Duodenal mucosa (tissue), 2 donors: ENCODE results near the gene RESF1.
A peak's percentile ranks its signal among the peaks of the same experiment; 100 is the strongest.

Source experiments
- H3K27ac ChIP-seq: one replicate; pipeline ENCODE4 v1.7.0; 2013; ENCODE audit warnings: low read depth, low read length
- H3K27me3 ChIP-seq, 2 donors: one replicate each; pipeline ENCODE4 v1.7.0; 2013; ENCODE audit warnings: low read length in 2 of 2, control low read depth in 1 of 2; ENCODE audit not compliant: insufficient read depth in 2 of 2, control insufficient read depth in 1 of 2
- H3K36me3 ChIP-seq, 2 donors: one replicate each; pipeline ENCODE4 v1.7.0; 2013; ENCODE audit warnings: low read length in 2 of 2, control low read depth in 1 of 2; ENCODE audit not compliant: insufficient read depth in 2 of 2, control insufficient read depth in 1 of 2
- H3K4me1 ChIP-seq, 2 donors: one replicate each; pipeline ENCODE4 v1.7.0; 2013; ENCODE audit warnings: low read length in 2 of 2, control low read depth in 1 of 2; ENCODE audit not compliant: insufficient read depth in 2 of 2, control insufficient read depth in 1 of 2
- H3K4me3 ChIP-seq, 2 donors: one replicate each; pipeline ENCODE4 v1.7.0; 2013; ENCODE audit warnings: low read length in 2 of 2, low read depth in 1 of 2
- H3K9ac ChIP-seq, 2 donors: one replicate each; pipeline ENCODE4 v1.7.0; 2013; ENCODE audit warnings: low read length in 2 of 2, low read depth in 1 of 2
- H3K9me3 ChIP-seq, 2 donors: one replicate each; pipeline ENCODE4 v1.7.0; 2013; ENCODE audit warnings: low read length in 2 of 2, control low read depth in 1 of 2; ENCODE audit not compliant: control insufficient read depth in 1 of 2

RESF1 gene, protein sequence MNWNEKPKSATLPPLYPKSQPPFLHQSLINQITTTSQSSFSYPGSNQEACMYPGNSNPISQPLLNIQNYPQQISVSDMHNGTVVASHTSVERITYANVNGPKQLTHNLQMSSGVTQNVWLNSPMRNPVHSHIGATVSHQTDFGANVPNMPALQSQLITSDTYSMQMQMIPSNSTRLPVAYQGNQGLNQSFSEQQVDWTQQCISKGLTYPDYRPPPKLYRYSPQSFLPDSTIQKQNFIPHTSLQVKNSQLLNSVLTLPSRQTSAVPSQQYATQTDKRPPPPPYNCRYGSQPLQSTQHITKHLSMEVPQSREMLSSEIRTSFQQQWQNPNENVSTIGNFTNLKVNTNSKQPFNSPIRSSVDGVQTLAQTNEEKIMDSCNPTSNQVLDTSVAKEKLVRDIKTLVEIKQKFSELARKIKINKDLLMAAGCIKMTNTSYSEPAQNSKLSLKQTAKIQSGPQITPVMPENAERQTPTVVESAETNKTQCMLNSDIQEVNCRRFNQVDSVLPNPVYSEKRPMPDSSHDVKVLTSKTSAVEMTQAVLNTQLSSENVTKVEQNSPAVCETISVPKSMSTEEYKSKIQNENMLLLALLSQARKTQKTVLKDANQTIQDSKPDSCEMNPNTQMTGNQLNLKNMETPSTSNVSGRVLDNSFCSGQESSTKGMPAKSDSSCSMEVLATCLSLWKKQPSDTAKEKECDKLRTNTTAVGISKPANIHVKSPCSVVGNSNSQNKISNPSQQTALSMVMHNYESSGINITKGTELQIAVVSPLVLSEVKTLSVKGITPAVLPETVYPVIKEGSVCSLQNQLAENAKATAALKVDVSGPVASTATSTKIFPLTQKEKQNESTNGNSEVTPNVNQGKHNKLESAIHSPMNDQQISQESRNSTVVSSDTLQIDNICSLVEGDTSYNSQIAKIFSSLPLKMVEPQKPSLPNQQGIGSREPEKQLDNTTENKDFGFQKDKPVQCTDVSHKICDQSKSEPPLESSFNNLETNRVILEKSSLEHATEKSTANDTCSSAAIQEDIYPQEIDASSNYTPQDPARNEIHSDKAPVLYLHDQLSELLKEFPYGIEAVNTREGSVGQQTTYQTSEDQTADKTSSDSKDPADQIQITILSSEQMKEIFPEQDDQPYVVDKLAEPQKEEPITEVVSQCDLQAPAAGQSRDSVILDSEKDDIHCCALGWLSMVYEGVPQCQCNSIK (N-terminal part only)

GRCh38 chr12:31959161-31959700 lies at the start of gene RESF1:
RESF1 (plus strand) TSS chr12:31959415; CDS start chr12:31980956, 21,541 bp downstream.
- Histone ChIP-seq H3K36me3 (peaks cover 3 to 16% of the 10 kb centered on the region in 2 donors), H3K4me1 (peaks cover 23 to 26% of the 10 kb centered on the region in 2 donors), H3K27me3 (no peaks in the 10 kb centered on the region), H3K9me3 (no peaks in the 10 kb centered on the region), H3K9ac (peak within 1 kb of the TSS; percentile 82 to 84), H3K27ac (peak within 1 kb of the TSS; percentile 81), H3K4me3 (peak within 1 kb of the TSS; percentile 87 to 97)

- Histone ChIP-seq H3K4me3 (no peak overlapping the region), H3K27ac (no peak overlapping the region), H3K36me3 (no peaks in the 10 kb centered on the region), H3K27me3 (no peaks in the 10 kb centered on the region), H3K9me3 (peaks cover 5 to 9% of the 10 kb centered on the region in 2 donors), H3K4me1 (no peaks in the 10 kb centered on the region), H3K9ac (no peak overlapping the region)
These were observed 44.3 kb upstream of the RESF1 start for GRCh38 chr12:31914927-31915326.

- Histone ChIP-seq H3K4me3 (no peak overlapping the region), H3K9me3 (peaks cover 5 to 9% of the 10 kb centered on the region in 2 donors), H3K27ac (no peak overlapping the region), H3K27me3 (no peaks in the 10 kb centered on the region), H3K4me1 (no peaks in the 10 kb centered on the region), H3K36me3 (no peaks in the 10 kb centered on the region), H3K9ac (no peak overlapping the region)
These were observed 43.8 kb upstream of the RESF1 start for GRCh38 chr12:31915446-31915845.

- Histone ChIP-seq H3K4me3 (peak overlapping the region in 1 of 2 donors; percentile 3), H3K4me1 (no peaks in the 10 kb centered on the region), H3K27ac (no peak overlapping the region), H3K9me3 (peaks cover 14 to 16% of the 10 kb centered on the region in 2 donors), H3K27me3 (no peaks in the 10 kb centered on the region), H3K36me3 (no peaks in the 10 kb centered on the region), H3K9ac (no peak overlapping the region)
These were observed 36.7 kb upstream of the RESF1 start for GRCh38 chr12:31922341-31923062.

DNA sequence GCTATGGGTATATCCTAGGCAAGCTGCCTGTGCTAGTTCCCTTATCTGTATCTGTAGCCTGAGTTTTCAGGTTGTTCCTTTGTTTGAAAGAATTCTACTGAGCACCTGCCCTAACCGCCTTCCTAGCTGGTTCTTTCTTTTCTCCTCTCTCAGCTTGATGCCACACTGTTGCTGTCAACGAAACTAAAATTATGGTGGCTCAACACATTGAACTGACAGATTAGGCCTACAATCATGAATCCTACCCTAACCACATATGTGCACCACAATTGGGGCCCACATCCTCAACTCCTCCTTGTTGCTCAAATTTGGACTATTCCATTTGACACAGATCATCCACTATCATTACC lies 36.2 kb upstream of the RESF1 start:
- Histone ChIP-seq H3K36me3 (no peaks in the 10 kb centered on the region), H3K4me3 (peak overlapping the region in 1 of 2 donors; percentile 36), H3K9me3 (peaks cover 14 to 16% of the 10 kb centered on the region in 2 donors), H3K9ac (no peak overlapping the region), H3K27me3 (no peaks in the 10 kb centered on the region), H3K4me1 (no peaks in the 10 kb centered on the region), H3K27ac (no peak overlapping the region)

DNA sequence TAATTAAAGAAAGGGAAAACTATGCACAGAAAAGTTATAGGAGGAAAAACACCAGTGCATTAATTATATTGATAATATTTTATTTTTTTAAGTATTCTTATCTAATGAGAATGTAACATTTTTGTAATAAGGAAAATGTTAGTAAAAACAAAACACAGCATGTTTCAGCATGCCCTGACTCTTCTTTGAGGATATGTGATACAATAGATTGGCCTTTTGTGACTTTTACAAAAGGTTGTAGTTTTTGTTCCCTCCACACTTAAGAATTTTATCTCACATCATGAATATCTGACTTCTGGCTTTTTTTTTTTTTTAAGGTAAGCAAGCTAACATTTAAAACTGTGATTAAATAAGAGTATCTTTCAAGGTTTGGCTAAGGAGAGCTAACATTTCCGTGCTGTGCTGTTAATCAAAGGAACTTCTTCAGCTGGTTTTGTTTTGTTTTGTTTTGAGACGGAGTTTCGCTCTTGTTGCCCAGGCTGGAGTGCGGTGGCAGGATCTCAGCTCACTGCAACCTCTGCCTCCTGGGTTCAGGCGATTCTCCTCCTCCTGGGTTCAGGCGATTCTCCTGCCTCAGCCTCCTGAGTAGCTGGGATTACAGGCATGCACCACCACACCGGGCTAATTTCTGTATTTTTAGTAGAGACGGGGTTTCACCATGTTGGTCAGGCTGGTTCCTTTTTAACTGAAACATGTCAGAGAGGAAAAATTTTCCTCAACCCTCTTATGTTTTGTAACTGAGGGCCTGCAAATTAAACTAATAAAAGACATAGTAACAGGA lies 30.8 kb upstream of the RESF1 start:
- Histone ChIP-seq H3K4me1 (no peaks in the 10 kb centered on the region), H3K4me3 (no peak overlapping the region), H3K27me3 (no peaks in the 10 kb centered on the region), H3K9me3 (peaks cover 2 to 3% of the 10 kb centered on the region in 2 donors), H3K9ac (no peak overlapping the region), H3K27ac (no peak overlapping the region), H3K36me3 (no peaks in the 10 kb centered on the region)

DNA sequence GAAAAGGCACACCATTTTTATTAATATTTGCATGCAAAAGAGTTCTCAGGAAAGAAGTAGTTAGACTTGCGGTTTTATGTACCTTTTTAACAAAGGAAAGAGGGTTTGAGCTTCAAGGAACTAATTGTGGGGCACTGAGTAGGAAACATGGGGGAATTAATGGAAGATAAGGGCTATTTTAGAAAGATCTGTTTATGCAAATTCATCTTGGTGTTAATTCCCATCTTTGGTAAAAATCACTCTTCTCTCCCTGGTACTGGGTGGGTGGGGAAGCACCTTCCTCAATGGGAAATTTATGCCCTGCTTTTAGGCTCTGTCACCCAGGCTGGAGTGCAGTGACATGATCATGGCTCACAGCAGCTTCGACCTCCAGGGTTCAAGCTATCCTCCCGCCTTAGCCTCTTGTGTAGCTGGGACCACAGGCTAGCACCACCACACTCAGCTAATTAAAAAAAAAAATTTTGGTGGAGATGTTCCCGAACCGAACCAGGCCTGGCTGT lies 30.1 kb upstream of the RESF1 start:
- Histone ChIP-seq H3K4me1 (no peaks in the 10 kb centered on the region), H3K27ac (no peak overlapping the region), H3K9me3 (no peaks in the 10 kb centered on the region), H3K27me3 (no peaks in the 10 kb centered on the region), H3K36me3 (no peaks in the 10 kb centered on the region), H3K4me3 (no peak overlapping the region), H3K9ac (no peak overlapping the region)

- no peak overlapping the region for H3K4me3 ChIP-seq
- no peaks in the 10 kb centered on the region for H3K36me3 ChIP-seq
- H3K27ac ChIP-seq = no peak overlapping the region
- no peaks in the 10 kb centered on the region for H3K27me3 ChIP-seq
- H3K4me1 ChIP-seq = no peaks in the 10 kb centered on the region
- H3K9me3 ChIP-seq = no peaks in the 10 kb centered on the region
- no peak overlapping the region for H3K9ac ChIP-seq
These were observed 27.2 kb upstream of the RESF1 start for GRCh38 chr12:31931796-31932715.
